Neural cell (in vitro differentiated cells): ENCODE data around the gene GRB14. TPM values are rescaled to one million over a fixed set of nuclear protein-coding genes. Genes with fewer than 3 reads are reported as not detected.

Experiments used
- H2AFZ ChIP-seq: fragments of 200-600, 300-800 bp; sonication (generic), shearing (Covaris generic); 2 replicates; pipeline ENCODE4 v1.6.0; 2014; ENCODE audit warnings: low read depth, mild to moderate bottlenecking, antibody characterized with exemption, low read length, moderate library complexity
- H3F3A ChIP-seq: fragments of 200-600 bp; shearing (Covaris generic); 2 replicates; pipeline ENCODE4 v1.6.1; 2016; ENCODE audit warnings: mild to moderate bottlenecking, moderate library complexity, mixed read lengths, antibody characterized with exemption, low read length; ENCODE audit not compliant: insufficient read depth, poor library complexity, severe bottlenecking
- H3K27ac ChIP-seq: fragments of 200-600, 300-800 bp; sonication (generic), shearing (Covaris generic); 2 replicates; pipeline ENCODE4 v1.5.1; 2014; ENCODE audit warnings: mild to moderate bottlenecking, low read length, moderate library complexity
- H3K27me3 ChIP-seq: fragments of 300-800, 200-600 bp; sonication (generic), shearing (Covaris generic); 2 replicates; pipeline ENCODE4 v1.6.0; 2014; ENCODE audit warnings: mild to moderate bottlenecking, low read depth, low read length, moderate library complexity; ENCODE audit not compliant: insufficient read depth
- H3K36me3 ChIP-seq: fragments of 300-800, 200-600 bp; sonication (generic), shearing (Covaris generic); 2 replicates; pipeline ENCODE4 v1.5.1; 2014; ENCODE audit warnings: mild to moderate bottlenecking, antibody characterized with exemption, low read length, moderate library complexity; ENCODE audit not compliant: insufficient read depth
- H3K4me2 ChIP-seq: fragments of 300-800, 200-600 bp; sonication (generic), shearing (Covaris generic); 2 replicates; pipeline ENCODE4 v1.6.0; 2014; ENCODE audit warnings: mild to moderate bottlenecking, low read length
- H3K4me3 ChIP-seq: fragments of 300-800, 200-600 bp; sonication (generic), shearing (Covaris generic); 2 replicates; pipeline ENCODE4 v1.5.1; 2014; ENCODE audit warnings: mild to moderate bottlenecking, low read length, moderate library complexity
- H3K79me2 ChIP-seq: fragments of 200-600 bp; shearing (Covaris generic); replicated peaks from 2 replicates; pipeline ENCODE4 v1.6.0; 2014; ENCODE audit warnings: mild to moderate bottlenecking, low read length, moderate library complexity; ENCODE audit not compliant: insufficient read depth
- H3K9ac ChIP-seq: fragments of 300-800, 200-600 bp; sonication (generic), shearing (Covaris generic); 2 replicates; pipeline ENCODE4 v1.6.1; 2016; ENCODE audit warnings: mild to moderate bottlenecking, low read length, mixed read lengths
- H3K9me2 ChIP-seq: fragments of 200-600 bp; shearing (Covaris generic); 2 replicates; pipeline ENCODE4 v1.6.1; 2016; ENCODE audit warnings: mild to moderate bottlenecking, low read length, mixed read lengths; ENCODE audit not compliant: insufficient read depth
- H3K9me3 ChIP-seq: fragments of 200-600, 300-800 bp; sonication (generic), shearing (Covaris generic); 2 replicates; pipeline ENCODE4 v1.6.1; 2016; ENCODE audit warnings: mild to moderate bottlenecking, mixed run types, low read length, moderate library complexity, mixed read lengths
- H4K20me1 ChIP-seq: fragments of 200-600 bp; shearing (Covaris generic); 2 replicates; pipeline ENCODE4 v1.6.1; 2016; ENCODE audit warnings: mild to moderate bottlenecking, mixed run types; ENCODE audit not compliant: insufficient read depth
- EP300 ChIP-seq: fragments of 450-650 bp; conservative IDR thresholded peaks from 2 replicates; pipeline ENCODE4 v1.6.1; 2014; ENCODE audit warnings: antibody characterized with exemption, mild to moderate bottlenecking, moderate library complexity; ENCODE audit not compliant: poor library complexity, severe bottlenecking
- EZH2 ChIP-seq: fragments of 200-600, 300-800 bp; shearing (Covaris generic), sonication (generic); IDR thresholded peaks from 2 replicates; pipeline ENCODE4 v1.6.1; 2014; ENCODE audit warnings: antibody characterized with exemption, low read length, borderline replicate concordance, mild to moderate bottlenecking; ENCODE audit not compliant: insufficient read depth, poor library complexity, severe bottlenecking
- MXI1 ChIP-seq: fragments of 450-650 bp; conservative IDR thresholded peaks from 2 replicates; pipeline ENCODE4 v1.6.1; 2014; ENCODE audit warnings: antibody characterized with exemption, mild to moderate bottlenecking; ENCODE audit not compliant: poor library complexity, severe bottlenecking
- POLR2AphosphoS5 ChIP-seq: IDR thresholded peaks from 2 replicates; pipeline ENCODE4 v1.6.1; 2012
- RAD21 ChIP-seq: fragments of 450-650 bp; conservative IDR thresholded peaks from 2 replicates; pipeline ENCODE4 v1.6.1; 2014; ENCODE audit warnings: antibody characterized with exemption, mild to moderate bottlenecking, moderate library complexity
- SMC3 ChIP-seq: fragments of 450-650 bp; conservative IDR thresholded peaks from 2 replicates; pipeline ENCODE4 v1.6.1; 2014; ENCODE audit warnings: antibody characterized with exemption, mild to moderate bottlenecking, moderate library complexity; ENCODE audit not compliant: poor library complexity
- TAF1 ChIP-seq: IDR thresholded peaks from 2 replicates; pipeline ENCODE4 v1.6.1; 2012; ENCODE audit warnings: low read depth
- polyA plus RNA-seq: library from polyadenylated mRNA; depleted of rRNA; stranded (reverse); fragments of >200 nt; gene quantifications from 2 replicates; pipeline ENCODE4 v1.2.3, GENCODE V29; 2014
- TF ChIP-seq, protein P1 (sequence below): IDR thresholded peaks from 2 replicates; pipeline ENCODE4 v1.6.1; 2012; ENCODE audit warnings: borderline replicate concordance
- TF ChIP-seq, protein P2 (sequence below): fragments of 450-650 bp; IDR thresholded peaks from 2 replicates; pipeline ENCODE4 v1.5.1; 2014; ENCODE audit warnings: antibody characterized with exemption, mild to moderate bottlenecking, moderate library complexity; ENCODE audit not compliant: poor library complexity, severe bottlenecking

Gene GRB14
- polyA plus RNA-seq, 1 donor from 2014 or later: 4.5 TPM

DNA sequence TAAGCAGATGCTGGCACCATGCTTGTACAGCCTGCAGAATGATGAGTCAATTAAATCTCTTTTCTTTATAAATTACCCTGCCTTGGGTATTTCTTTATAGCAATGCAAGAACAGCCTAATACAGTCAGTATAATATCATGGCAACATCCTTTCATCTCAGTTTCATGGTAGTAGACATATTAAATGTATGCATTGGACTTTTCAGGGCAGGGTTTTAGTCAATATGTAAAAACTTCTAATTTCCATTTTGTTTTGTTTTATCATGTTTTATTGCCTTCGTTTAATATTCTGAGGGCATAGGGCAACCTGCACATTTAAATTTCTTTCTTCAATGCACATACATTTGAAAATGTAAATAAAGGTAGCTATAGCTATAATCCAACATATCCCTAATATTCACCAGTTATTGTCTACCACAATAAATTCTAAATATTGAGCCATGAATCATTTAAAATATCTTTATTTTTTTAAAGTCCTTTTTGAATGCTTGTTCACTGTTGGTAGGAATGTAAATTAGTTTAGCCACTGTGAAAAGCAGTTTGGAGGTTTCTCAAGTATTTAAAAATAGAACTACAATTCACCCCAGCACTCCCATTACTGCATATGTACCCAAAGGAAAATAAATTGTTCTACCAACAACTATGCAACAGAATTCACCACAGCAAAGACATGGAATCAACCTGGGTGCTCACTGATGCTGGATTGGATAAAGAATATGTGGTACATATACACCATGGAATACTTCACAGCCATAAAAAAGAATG is 41.8 kb upstream of the GRB14 start:
- no peak overlapping the region for H3K27ac ChIP-seq
- no peak for TF ChIP-seq TAF1
- no peak for TF ChIP-seq RAD21
- TF ChIP-seq EZH2: no peak
- TF ChIP-seq, protein P1, sequence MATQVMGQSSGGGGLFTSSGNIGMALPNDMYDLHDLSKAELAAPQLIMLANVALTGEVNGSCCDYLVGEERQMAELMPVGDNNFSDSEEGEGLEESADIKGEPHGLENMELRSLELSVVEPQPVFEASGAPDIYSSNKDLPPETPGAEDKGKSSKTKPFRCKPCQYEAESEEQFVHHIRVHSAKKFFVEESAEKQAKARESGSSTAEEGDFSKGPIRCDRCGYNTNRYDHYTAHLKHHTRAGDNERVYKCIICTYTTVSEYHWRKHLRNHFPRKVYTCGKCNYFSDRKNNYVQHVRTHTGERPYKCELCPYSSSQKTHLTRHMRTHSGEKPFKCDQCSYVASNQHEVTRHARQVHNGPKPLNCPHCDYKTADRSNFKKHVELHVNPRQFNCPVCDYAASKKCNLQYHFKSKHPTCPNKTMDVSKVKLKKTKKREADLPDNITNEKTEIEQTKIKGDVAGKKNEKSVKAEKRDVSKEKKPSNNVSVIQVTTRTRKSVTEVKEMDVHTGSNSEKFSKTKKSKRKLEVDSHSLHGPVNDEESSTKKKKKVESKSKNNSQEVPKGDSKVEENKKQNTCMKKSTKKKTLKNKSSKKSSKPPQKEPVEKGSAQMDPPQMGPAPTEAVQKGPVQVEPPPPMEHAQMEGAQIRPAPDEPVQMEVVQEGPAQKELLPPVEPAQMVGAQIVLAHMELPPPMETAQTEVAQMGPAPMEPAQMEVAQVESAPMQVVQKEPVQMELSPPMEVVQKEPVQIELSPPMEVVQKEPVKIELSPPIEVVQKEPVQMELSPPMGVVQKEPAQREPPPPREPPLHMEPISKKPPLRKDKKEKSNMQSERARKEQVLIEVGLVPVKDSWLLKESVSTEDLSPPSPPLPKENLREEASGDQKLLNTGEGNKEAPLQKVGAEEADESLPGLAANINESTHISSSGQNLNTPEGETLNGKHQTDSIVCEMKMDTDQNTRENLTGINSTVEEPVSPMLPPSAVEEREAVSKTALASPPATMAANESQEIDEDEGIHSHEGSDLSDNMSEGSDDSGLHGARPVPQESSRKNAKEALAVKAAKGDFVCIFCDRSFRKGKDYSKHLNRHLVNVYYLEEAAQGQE: no peak
- no peak for TF ChIP-seq POLR2AphosphoS5
- TF ChIP-seq, protein P2, sequence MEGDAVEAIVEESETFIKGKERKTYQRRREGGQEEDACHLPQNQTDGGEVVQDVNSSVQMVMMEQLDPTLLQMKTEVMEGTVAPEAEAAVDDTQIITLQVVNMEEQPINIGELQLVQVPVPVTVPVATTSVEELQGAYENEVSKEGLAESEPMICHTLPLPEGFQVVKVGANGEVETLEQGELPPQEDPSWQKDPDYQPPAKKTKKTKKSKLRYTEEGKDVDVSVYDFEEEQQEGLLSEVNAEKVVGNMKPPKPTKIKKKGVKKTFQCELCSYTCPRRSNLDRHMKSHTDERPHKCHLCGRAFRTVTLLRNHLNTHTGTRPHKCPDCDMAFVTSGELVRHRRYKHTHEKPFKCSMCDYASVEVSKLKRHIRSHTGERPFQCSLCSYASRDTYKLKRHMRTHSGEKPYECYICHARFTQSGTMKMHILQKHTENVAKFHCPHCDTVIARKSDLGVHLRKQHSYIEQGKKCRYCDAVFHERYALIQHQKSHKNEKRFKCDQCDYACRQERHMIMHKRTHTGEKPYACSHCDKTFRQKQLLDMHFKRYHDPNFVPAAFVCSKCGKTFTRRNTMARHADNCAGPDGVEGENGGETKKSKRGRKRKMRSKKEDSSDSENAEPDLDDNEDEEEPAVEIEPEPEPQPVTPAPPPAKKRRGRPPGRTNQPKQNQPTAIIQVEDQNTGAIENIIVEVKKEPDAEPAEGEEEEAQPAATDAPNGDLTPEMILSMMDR: no peak
- no peak for TF ChIP-seq EP300
- no peak for TF ChIP-seq MXI1
- TF ChIP-seq SMC3: no peak
- H3K4me2 ChIP-seq: no peak overlapping the region
- no peaks in the 10 kb centered on the region for H4K20me1 ChIP-seq
- no peaks in the 10 kb centered on the region for H3K36me3 ChIP-seq
- H3K27me3 ChIP-seq: no peaks in the 10 kb centered on the region
- H3K9me3 ChIP-seq: no peaks in the 10 kb centered on the region
- no peaks in the 10 kb centered on the region for H3K9me2 ChIP-seq
- no peak overlapping the region for H2AFZ ChIP-seq
- H3K4me3 ChIP-seq: no peak overlapping the region
- H3K9ac ChIP-seq: no peak overlapping the region
- H3K79me2 ChIP-seq: no peaks in the 10 kb centered on the region
- H3F3A ChIP-seq: no peaks in the 10 kb centered on the region

DNA sequence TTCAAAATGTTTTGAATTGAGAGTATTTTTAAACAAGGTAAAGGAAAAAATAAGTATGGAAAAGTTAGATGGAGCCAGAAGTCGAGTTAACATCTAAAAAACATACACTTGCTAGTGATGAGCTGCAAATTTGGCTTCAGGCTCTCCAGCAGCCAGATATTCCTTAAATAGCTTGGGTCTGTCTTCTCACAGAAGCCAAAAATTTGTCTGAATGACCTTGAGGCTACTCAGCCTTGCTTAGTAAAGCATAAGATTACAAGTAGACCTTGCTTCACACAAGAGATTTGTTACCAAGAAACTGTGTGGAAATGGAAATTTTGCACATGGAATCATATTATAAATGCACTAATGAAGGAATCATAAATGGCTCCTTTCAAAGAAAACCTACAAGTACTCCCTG is 40.8 kb upstream of the GRB14 start:
- no peak overlapping the region for H3K4me2 ChIP-seq

More for the DNA sequence above, 40.8 kb upstream of the GRB14 start:
- TF ChIP-seq, protein P1: no peak
- TF ChIP-seq MXI1: no peak
- no peaks in the 10 kb centered on the region for H4K20me1 ChIP-seq
- no peaks in the 10 kb centered on the region for H3K9me3 ChIP-seq
- H3K27me3 ChIP-seq: no peaks in the 10 kb centered on the region
- no peaks in the 10 kb centered on the region for H3K79me2 ChIP-seq
- H3K4me3 ChIP-seq: no peak overlapping the region
- no peaks in the 10 kb centered on the region for H3K9me2 ChIP-seq
- no peaks in the 10 kb centered on the region for H3K36me3 ChIP-seq
- no peak overlapping the region for H2AFZ ChIP-seq
- no peak overlapping the region for H3K9ac ChIP-seq
- no peaks in the 10 kb centered on the region for H3F3A ChIP-seq
- H3K27ac ChIP-seq: no peak overlapping the region
